ENCODE data around the gene CAMK2G.

GRCh38 chr10:73875139-73875475 is 752 bp upstream of the CAMK2G start:
- TF ChIP-seq CTCF (IDR thresholded peaks at IDR 0.05) (no peak), POLR2A (IDR thresholded peaks at IDR 0.05) (no peak), POLR2AphosphoS5 (IDR thresholded peaks at IDR 0.05) (no peak)
